HEK293 (cell line): Measurements from ENCODE around the gene B4GALT6.
A peak's percentile ranks its signal among the peaks of the same experiment; 100 is the strongest.

Source experiments
- CTCF ChIA-PET: fragments of 350-600 bp; formaldehyde crosslinking; extraction: SDS; loops from one replicate; lab custom pipeline; 2021; ENCODE audit warnings: antibody characterized with exemption; lab: Yijun Ruan, JAX
- POLR2A ChIA-PET: fragments of 300-600 bp; formaldehyde crosslinking; extraction: SDS; loops from one replicate; lab custom pipeline; 2020; ENCODE audit warnings: antibody characterized with exemption, inconsistent platforms; lab: Yijun Ruan, JAX
- H3K27ac ChIP-seq: fragments of 200-500 bp; sonication (Bioruptor generic); 2 replicates; pipeline ENCODE4 v1.5.1; 2014; ENCODE audit warnings: low read depth, low read length, control low read depth, inconsistent platforms; ENCODE audit errors: extremely low read depth
- H3K36me3 ChIP-seq, 2 experiments: fragments of 200-500 bp in 1 of 2; sonication (Bioruptor generic) in 1 of 2; 1 replicate in 1 of 2; 2 replicates in 1 of 2; pipeline ENCODE4 v1.5.1; 2014 to 2017; ENCODE audit warnings: inconsistent platforms in 2 of 2, low read length in 2 of 2; ENCODE audit not compliant: control insufficient read depth in 2 of 2, insufficient read depth in 1 of 2
- H3K4me1 ChIP-seq: fragments of 200-500 bp; sonication (Bioruptor generic); 2 replicates; pipeline ENCODE4 v1.5.1; 2014; ENCODE audit warnings: mild to moderate bottlenecking, low read length, inconsistent platforms; ENCODE audit not compliant: control insufficient read depth, insufficient read depth
- H3K4me3 ChIP-seq: 2 replicates; pipeline ENCODE4 v1.5.1; 2011; ENCODE audit warnings: low read depth, mild to moderate bottlenecking, control low read depth, low read length, moderate library complexity
- H3K9me3 ChIP-seq: fragments of 200-500 bp; sonication (Bioruptor generic); 2 replicates; pipeline ENCODE4 v1.5.1; 2014; ENCODE audit warnings: low read depth, low read length, inconsistent platforms; ENCODE audit not compliant: control insufficient read depth, insufficient read depth
- BCL11A ChIP-seq: fragments of 450-650 bp; formaldehyde crosslinking; IDR thresholded peaks from 2 replicates; pipeline ENCODE4 v1.5.1; 2016; ENCODE audit warnings: low read depth, missing biosample characterization, missing genetic modification characterization
- KLF8 ChIP-seq: fragments of 450-650 bp; formaldehyde crosslinking; IDR thresholded peaks from 2 replicates; pipeline ENCODE4 v1.5.1; 2016; ENCODE audit warnings: missing biosample characterization, missing genetic modification characterization
- SETDB1 ChIP-seq: IDR thresholded peaks from one replicate; pipeline ENCODE4 v1.6.1; 2017; ENCODE audit warnings: mild to moderate bottlenecking, low read length, moderate library complexity, mixed read lengths; ENCODE audit not compliant: insufficient read length
- TRIM28 ChIP-seq: IDR thresholded peaks from 2 replicates; pipeline ENCODE4 v1.6.1; 2011; ENCODE audit warnings: low read length, control low read depth, borderline replicate concordance
- ZNF121 ChIP-seq: fragments of 450-650 bp; formaldehyde crosslinking; IDR thresholded peaks from 2 replicates; pipeline ENCODE4 v1.5.1; 2016; ENCODE audit warnings: missing biosample characterization, missing genetic modification characterization
- ZNF138 ChIP-seq: fragments of 450-650 bp; formaldehyde crosslinking; IDR thresholded peaks from 2 replicates; pipeline ENCODE4 v1.5.1; 2016; ENCODE audit warnings: missing biosample characterization, missing genetic modification characterization, borderline replicate concordance
- ZNF366 ChIP-seq: fragments of 450-650 bp; formaldehyde crosslinking; conservative IDR thresholded peaks from 2 replicates; pipeline ENCODE4 v1.5.1; 2016; ENCODE audit warnings: missing biosample characterization, missing genetic modification characterization
- ZNF426 ChIP-seq: fragments of 450-650 bp; formaldehyde crosslinking; IDR thresholded peaks from 2 replicates; pipeline ENCODE4 v1.5.1; 2017; ENCODE audit warnings: missing biosample characterization, missing genetic modification characterization, mild to moderate bottlenecking, inconsistent platforms, moderate library complexity
- ZNF549 ChIP-seq: fragments of 450-650 bp; IDR thresholded peaks from 2 replicates; pipeline ENCODE4 v1.5.1; 2018; ENCODE audit warnings: missing biosample characterization, missing genetic modification characterization, mild to moderate bottlenecking, inconsistent platforms, moderate library complexity
- ZNF747 ChIP-seq: fragments of 450-650 bp; formaldehyde crosslinking; IDR thresholded peaks from 2 replicates; pipeline ENCODE4 v1.5.1; 2016; ENCODE audit warnings: missing biosample characterization, missing genetic modification characterization
- TF ChIP-seq, protein P1 (sequence below): fragments of 450-650 bp; formaldehyde crosslinking; IDR thresholded peaks from 2 replicates; pipeline ENCODE4 v1.5.1; 2017; ENCODE audit warnings: missing biosample characterization, missing genetic modification characterization
- TF ChIP-seq, protein P2 (sequence below): fragments of 450-650 bp; formaldehyde crosslinking; IDR thresholded peaks from 2 replicates; pipeline ENCODE4 v1.5.1; 2016; ENCODE audit warnings: missing biosample characterization, missing genetic modification characterization
- TF ChIP-seq, protein P3 (sequence below): fragments of 450-650 bp; formaldehyde crosslinking; conservative IDR thresholded peaks from 2 replicates; pipeline ENCODE4 v1.5.1; 2016; ENCODE audit warnings: low read depth, missing biosample characterization, missing genetic modification characterization
- TF ChIP-seq, protein P4 (sequence below): fragments of 450-650 bp; formaldehyde crosslinking; IDR thresholded peaks from 2 replicates; pipeline ENCODE4 v1.5.1; 2016; ENCODE audit warnings: missing biosample characterization, missing genetic modification characterization
- TF ChIP-seq, protein P5 (sequence below): fragments of 450-650 bp; formaldehyde crosslinking; IDR thresholded peaks from 2 replicates; pipeline ENCODE4 v1.5.1; 2016; ENCODE audit warnings: missing biosample characterization, missing genetic modification characterization

The B4GALT6 gene

DNA sequence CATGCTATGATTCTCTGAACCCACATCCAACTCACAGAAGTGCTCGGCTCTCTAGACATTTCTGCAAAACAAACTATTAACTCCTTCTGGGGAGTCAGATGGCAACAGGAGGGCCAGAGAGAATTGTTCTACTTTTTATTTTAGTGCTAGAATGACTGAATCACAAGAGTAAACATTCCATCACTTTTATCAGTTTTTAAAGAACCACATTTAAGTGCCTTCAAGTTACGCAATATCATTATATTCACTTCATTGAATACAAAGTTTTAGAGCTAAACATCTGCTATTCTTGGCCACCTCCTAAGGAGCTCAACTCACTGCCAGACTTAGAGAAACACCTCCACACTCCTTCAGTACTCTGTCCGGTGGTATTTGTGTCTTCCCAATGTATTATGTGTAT is 22.4 kb downstream of the B4GALT6 start (continued):
- TF ChIP-seq BCL11A (tag by site-specific recombination) (no peak), ZNF138 (tag by site-specific recombination) (no peak), KLF8 (tag by site-specific recombination) (no peak), ZNF426 (tag by site-specific recombination) (no peak), ZNF549 (tag by site-specific recombination) (0 out of 2 replicates have a peak, but pooled peaks have one; percentile 15)
- TF ChIP-seq, protein P1, sequence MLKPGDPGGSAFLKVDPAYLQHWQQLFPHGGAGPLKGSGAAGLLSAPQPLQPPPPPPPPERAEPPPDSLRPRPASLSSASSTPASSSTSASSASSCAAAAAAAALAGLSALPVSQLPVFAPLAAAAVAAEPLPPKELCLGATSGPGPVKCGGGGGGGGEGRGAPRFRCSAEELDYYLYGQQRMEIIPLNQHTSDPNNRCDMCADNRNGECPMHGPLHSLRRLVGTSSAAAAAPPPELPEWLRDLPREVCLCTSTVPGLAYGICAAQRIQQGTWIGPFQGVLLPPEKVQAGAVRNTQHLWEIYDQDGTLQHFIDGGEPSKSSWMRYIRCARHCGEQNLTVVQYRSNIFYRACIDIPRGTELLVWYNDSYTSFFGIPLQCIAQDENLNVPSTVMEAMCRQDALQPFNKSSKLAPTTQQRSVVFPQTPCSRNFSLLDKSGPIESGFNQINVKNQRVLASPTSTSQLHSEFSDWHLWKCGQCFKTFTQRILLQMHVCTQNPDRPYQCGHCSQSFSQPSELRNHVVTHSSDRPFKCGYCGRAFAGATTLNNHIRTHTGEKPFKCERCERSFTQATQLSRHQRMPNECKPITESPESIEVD: peak; percentile 96
- TF ChIP-seq, protein P2, sequence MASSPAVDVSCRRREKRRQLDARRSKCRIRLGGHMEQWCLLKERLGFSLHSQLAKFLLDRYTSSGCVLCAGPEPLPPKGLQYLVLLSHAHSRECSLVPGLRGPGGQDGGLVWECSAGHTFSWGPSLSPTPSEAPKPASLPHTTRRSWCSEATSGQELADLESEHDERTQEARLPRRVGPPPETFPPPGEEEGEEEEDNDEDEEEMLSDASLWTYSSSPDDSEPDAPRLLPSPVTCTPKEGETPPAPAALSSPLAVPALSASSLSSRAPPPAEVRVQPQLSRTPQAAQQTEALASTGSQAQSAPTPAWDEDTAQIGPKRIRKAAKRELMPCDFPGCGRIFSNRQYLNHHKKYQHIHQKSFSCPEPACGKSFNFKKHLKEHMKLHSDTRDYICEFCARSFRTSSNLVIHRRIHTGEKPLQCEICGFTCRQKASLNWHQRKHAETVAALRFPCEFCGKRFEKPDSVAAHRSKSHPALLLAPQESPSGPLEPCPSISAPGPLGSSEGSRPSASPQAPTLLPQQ: peak; percentile 53; the same call in 1 of the 2 replicates
- TF ChIP-seq, all 188 proteins: peak for 12

DNA sequence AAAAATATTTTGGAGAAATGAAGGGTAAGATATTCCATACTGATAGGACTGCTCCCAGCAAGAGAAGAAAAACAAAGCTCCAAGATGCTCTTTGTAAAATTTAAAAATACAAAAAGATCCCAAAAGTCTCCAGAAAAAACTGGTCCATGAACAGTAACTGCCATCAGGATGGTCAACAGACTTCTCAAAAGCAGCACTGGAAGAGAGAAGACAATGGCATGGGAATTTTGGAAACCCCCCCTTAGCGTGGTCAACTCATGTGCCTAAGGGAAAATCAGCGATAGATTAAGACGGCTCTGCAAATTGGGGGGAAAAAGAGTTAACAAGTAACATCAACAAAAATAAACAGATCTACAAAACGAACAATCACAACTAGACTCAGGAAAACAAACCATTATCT is 23.6 kb downstream of the B4GALT6 start:
- H3K9me3 ChIP-seq: no peaks in the 10 kb centered on the region
- H3K27ac ChIP-seq: no peak overlapping the region
- H3K4me3 ChIP-seq: no peak overlapping the region
- TF ChIP-seq, protein P3, sequence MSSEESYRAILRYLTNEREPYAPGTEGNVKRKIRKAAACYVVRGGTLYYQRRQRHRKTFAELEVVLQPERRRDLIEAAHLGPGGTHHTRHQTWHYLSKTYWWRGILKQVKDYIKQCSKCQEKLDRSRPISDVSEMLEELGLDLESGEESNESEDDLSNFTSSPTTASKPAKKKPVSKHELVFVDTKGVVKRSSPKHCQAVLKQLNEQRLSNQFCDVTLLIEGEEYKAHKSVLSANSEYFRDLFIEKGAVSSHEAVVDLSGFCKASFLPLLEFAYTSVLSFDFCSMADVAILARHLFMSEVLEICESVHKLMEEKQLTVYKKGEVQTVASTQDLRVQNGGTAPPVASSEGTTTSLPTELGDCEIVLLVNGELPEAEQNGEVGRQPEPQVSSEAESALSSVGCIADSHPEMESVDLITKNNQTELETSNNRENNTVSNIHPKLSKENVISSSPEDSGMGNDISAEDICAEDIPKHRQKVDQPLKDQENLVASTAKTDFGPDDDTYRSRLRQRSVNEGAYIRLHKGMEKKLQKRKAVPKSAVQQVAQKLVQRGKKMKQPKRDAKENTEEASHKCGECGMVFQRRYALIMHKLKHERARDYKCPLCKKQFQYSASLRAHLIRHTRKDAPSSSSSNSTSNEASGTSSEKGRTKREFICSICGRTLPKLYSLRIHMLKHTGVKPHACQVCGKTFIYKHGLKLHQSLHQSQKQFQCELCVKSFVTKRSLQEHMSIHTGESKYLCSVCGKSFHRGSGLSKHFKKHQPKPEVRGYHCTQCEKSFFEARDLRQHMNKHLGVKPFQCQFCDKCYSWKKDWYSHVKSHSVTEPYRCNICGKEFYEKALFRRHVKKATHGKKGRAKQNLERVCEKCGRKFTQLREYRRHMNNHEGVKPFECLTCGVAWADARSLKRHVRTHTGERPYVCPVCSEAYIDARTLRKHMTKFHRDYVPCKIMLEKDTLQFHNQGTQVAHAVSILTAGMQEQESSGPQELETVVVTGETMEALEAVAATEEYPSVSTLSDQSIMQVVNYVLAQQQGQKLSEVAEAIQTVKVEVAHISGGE (tag by site-specific recombination): no peak
- peak; percentile 91 for TF ChIP-seq SETDB1
- no peak for TF ChIP-seq ZNF366
- TF ChIP-seq ZNF121: no peak
- TF ChIP-seq, protein P4, sequence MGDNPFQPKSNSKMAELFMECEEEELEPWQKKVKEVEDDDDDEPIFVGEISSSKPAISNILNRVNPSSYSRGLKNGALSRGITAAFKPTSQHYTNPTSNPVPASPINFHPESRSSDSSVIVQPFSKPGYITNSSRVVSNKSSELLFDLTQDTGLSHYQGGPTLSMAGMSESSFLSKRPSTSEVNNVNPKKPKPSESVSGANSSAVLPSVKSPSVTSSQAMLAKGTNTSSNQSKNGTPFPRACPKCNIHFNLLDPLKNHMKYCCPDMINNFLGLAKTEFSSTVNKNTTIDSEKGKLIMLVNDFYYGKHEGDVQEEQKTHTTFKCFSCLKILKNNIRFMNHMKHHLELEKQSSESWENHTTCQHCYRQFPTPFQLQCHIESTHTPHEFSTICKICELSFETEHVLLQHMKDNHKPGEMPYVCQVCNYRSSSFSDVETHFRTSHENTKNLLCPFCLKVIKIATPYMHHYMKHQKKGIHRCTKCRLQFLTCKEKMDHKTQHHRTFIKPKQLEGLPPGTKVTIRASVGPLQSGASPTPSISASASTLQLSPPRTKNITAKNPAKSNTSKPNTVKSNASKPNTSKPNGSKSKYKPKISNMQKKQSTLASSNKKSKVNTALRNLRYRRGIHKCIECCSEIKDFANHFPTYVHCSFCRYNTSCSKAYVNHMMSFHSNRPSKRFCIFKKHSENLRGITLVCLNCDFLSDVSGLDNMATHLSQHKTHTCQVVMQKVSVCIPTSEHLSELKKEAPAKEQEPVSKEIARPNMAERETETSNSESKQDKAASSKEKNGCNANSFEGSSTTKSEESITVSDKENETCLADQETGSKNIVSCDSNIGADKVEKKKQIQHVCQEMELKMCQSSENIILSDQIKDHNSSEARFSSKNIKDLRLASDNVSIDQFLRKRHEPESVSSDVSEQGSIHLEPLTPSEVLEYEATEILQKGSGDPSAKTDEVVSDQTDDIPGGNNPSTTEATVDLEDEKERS (tag by site-specific recombination): no peak
- peak; percentile 94 for TF ChIP-seq TRIM28
- no peak for TF ChIP-seq ZNF747 (tag by site-specific recombination)
- peak; percentile 58; the same call in 1 of the 2 replicates for TF ChIP-seq ZNF549 (tag by site-specific recombination)
- TF ChIP-seq, protein P5, sequence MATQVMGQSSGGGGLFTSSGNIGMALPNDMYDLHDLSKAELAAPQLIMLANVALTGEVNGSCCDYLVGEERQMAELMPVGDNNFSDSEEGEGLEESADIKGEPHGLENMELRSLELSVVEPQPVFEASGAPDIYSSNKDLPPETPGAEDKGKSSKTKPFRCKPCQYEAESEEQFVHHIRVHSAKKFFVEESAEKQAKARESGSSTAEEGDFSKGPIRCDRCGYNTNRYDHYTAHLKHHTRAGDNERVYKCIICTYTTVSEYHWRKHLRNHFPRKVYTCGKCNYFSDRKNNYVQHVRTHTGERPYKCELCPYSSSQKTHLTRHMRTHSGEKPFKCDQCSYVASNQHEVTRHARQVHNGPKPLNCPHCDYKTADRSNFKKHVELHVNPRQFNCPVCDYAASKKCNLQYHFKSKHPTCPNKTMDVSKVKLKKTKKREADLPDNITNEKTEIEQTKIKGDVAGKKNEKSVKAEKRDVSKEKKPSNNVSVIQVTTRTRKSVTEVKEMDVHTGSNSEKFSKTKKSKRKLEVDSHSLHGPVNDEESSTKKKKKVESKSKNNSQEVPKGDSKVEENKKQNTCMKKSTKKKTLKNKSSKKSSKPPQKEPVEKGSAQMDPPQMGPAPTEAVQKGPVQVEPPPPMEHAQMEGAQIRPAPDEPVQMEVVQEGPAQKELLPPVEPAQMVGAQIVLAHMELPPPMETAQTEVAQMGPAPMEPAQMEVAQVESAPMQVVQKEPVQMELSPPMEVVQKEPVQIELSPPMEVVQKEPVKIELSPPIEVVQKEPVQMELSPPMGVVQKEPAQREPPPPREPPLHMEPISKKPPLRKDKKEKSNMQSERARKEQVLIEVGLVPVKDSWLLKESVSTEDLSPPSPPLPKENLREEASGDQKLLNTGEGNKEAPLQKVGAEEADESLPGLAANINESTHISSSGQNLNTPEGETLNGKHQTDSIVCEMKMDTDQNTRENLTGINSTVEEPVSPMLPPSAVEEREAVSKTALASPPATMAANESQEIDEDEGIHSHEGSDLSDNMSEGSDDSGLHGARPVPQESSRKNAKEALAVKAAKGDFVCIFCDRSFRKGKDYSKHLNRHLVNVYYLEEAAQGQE (tag by site-specific recombination): no peak
- H3K4me1 ChIP-seq: peaks cover 13% of the 10 kb centered on the region
- ChIA-PET CTCF (interaction anchor here (0.7 to 1.9 kb wide), 2 partner anchors 15 to 62 kb away, joined by 3 to 9 read pairs; no protein-coding TSS in a partner anchor), POLR2A (no interaction called here)
- peaks cover 0 to 5% of the 10 kb centered on the region in 2 experiments; a peak in 1 of 3 replicates for H3K36me3 ChIP-seq
